ENCODE measurements around the gene VPS72. TPM values are rescaled to one million over a fixed set of nuclear protein-coding genes. Genes with fewer than 3 reads are reported as not detected.

The VPS72 gene
- polyA plus RNA-seq, 4 donors: 27.3 to 40.1 (median 32.0) TPM

DNA sequence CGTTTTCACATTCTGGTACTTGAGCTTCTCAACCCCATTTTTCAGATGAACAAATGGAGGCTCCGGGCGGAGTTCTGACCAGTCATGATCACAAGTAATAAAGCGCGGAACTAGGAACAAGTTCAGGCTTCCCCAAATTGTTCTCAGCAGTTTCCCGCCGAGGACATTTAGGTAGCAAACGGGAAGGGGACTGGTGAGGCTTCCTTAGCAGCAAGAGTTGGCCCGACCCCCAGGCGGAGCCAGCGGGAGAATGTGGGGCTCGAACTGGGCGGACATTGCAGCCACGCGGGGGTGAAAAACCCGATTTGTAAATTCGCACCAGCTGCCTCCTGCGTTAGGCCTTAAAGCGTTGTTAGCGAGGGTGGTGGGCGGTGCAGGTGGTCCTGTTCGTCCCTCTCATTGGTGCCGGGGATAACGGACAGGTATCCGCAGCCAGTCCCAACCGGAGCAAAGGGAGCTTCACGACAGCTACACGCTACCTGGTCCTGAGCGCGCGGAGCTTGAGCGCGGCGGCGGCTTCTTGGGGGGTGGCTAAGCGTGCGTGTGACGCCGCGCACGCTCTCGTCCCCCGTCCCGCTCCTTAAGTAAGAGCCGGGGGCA is 58.9 kb downstream of the VPS72 start:
- Histone ChIP-seq H3K27ac (ENCODE audit: low read depth in 1 of 3, low read length in 2 of 3) (peak overlapping the region in 2 of 3 donors; percentile 8 to 45), H3K4me1 (ENCODE audit: control insufficient read depth in 3 of 3, insufficient read depth in 2 of 3, low read depth in 1 of 3, low read length in 2 of 3) (peaks cover 0 to 10% (median 3%) of the 10 kb centered on the region in 3 donors), H3K4me3 (ENCODE audit: low read depth in 1 of 3, low read length in 3 of 3) (peak overlapping the region in 2 of 3 donors; percentile 6 to 44), H3K36me3 (ENCODE audit: control insufficient read depth in 3 of 3, insufficient read depth in 2 of 3, low read depth in 1 of 3, low read length in 3 of 3) (peaks cover 0 to 29% (median 0%) of the 10 kb centered on the region in 3 donors), H3K27me3 (ENCODE audit: control insufficient read depth in 3 of 3, insufficient read depth in 3 of 3, low read length in 3 of 3) (peaks cover 0 to 21% (median 0%) of the 10 kb centered on the region in 3 donors), H3K9me3 (ENCODE audit: control insufficient read depth in 2 of 2, insufficient read depth in 1 of 2, low read depth in 1 of 2, low read length in 1 of 2) (no peaks in the 10 kb centered on the region)
- DNase-seq (peak; percentile 85 to 92), FAIRE-seq (no peak)
- 7 to 19% (median 7%) methylated on average over 43 to 45 of the region's 45 CpGs for WGBS, 3 donors

DNA sequence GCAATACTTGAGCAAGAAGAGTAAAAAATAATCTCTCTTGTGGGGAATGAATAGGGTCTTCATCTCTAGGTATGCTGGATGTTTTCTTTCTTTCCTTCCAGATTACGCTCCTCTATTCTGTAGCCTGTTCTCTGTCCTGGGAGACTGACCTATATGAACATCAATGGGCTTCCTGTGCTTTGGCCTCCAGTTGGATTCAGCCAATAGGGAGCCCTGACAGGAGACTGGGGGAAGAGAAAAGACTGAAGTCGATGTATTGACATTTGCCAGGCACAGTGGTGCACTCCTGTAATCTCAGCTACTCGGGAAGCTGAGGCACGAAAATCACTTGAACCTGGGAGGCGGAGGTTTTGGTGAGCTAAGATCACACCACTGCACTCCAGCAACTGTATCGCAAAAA is 61.2 kb downstream of the VPS72 start:
- no peak overlapping the region for H3K4me3 ChIP-seq (ENCODE audit: low read depth in 1 of 3, low read length in 3 of 3)
- H3K9me3 ChIP-seq (ENCODE audit: control insufficient read depth in 2 of 2, insufficient read depth in 1 of 2, low read depth in 1 of 2, low read length in 1 of 2): no peaks in the 10 kb centered on the region
- FAIRE-seq (no peak), DNase-seq (no peak)
- H3K27ac ChIP-seq (ENCODE audit: low read depth in 1 of 3, low read length in 2 of 3): no peak overlapping the region
- WGBS, 3 donors: 83 to 95% (median 94%) methylated on average over 6 of the region's 6 CpGs
- H3K27me3 ChIP-seq (ENCODE audit: control insufficient read depth in 3 of 3, insufficient read depth in 3 of 3, low read length in 3 of 3): peaks cover 0 to 20% (median 0%) of the 10 kb centered on the region in 3 donors
- H3K4me1 ChIP-seq (ENCODE audit: control insufficient read depth in 3 of 3, insufficient read depth in 2 of 3, low read depth in 1 of 3, low read length in 2 of 3): peaks cover 0 to 10% (median 3%) of the 10 kb centered on the region in 3 donors
- peaks cover 0 to 9% (median 0%) of the 10 kb centered on the region in 3 donors for H3K36me3 ChIP-seq (ENCODE audit: control insufficient read depth in 3 of 3, insufficient read depth in 2 of 3, low read depth in 1 of 3, low read length in 3 of 3)

Other genes starting within 250 kb of the VPS72 start
- 100 to 1,000 TPM; 111 to 366 (median 193) TPM for gene CERS2, start 215.4 kb downstream of the VPS72 start, polyA plus RNA-seq
- gene ANXA9, start 207.9 kb downstream of the VPS72 start, polyA plus RNA-seq: 1 to 10 TPM in 1 of 4 donors, under 1 TPM in 2, not detected in 1; 0.43 to 5.8 (median 0.89) TPM
- gene MINDY1, start 183.3 kb downstream of the VPS72 start, polyA plus RNA-seq: 10 to 100 TPM in 3 of 4 donors, 1 to 10 TPM in 1; 9.5 to 24.0 (median 16.8) TPM
- gene PRUNE1, start 181.7 kb downstream of the VPS72 start, polyA plus RNA-seq: 10 to 100 TPM; 15.1 to 31.6 (median 15.6) TPM
- under 1 TPM; 0.27 to 0.89 (median 0.62) TPM for gene BNIPL, start 153.6 kb downstream of the VPS72 start, polyA plus RNA-seq
- 1 to 10 TPM in 3 of 4 donors, under 1 TPM in 1; 0.67 to 7.3 (median 3.7) TPM for gene C1orf56, start 142.4 kb downstream of the VPS72 start, polyA plus RNA-seq
- gene CDC42SE1, start 130.6 kb downstream of the VPS72 start, polyA plus RNA-seq: 10 to 100 TPM; 22.8 to 46.6 (median 32.4) TPM
- 1 to 10 TPM in 2 of 4 donors, under 1 TPM in 2; 0.22 to 5.5 (median 2.4) TPM for gene MLLT11, start 129.8 kb downstream of the VPS72 start, polyA plus RNA-seq
- gene GABPB2, start 119.4 kb downstream of the VPS72 start, polyA plus RNA-seq: 10 to 100 TPM in 1 of 4 donors, 1 to 10 TPM in 3; 1.1 to 12.6 (median 5.0) TPM
- 100 to 1,000 TPM in 1 of 4 donors, 10 to 100 TPM in 2, 1 to 10 TPM in 1; 8.7 to 140 (median 46.9) TPM for gene SEMA6C, start 43.6 kb downstream of the VPS72 start, polyA plus RNA-seq
- 10 to 100 TPM in 1 of 4 donors, 1 to 10 TPM in 3; 1.6 to 16.2 (median 4.8) TPM for gene TNFAIP8L2, start 33.5 kb downstream of the VPS72 start, polyA plus RNA-seq
- gene LYSMD1, start 24.3 kb downstream of the VPS72 start, polyA plus RNA-seq: 1 to 10 TPM; 3.2 to 9.9 (median 6.2) TPM
- gene SCNM1, start 24.1 kb downstream of the VPS72 start, polyA plus RNA-seq: 10 to 100 TPM; 35.4 to 69.6 (median 47.4) TPM
- 1 to 10 TPM in 1 of 4 donors, under 1 TPM in 2, not detected in 1; 0.19 to 1.9 (median 0.38) TPM for gene TMOD4, start 14.2 kb downstream of the VPS72 start, polyA plus RNA-seq
- gene PIP5K1A, start 8.4 kb upstream of the VPS72 start, polyA plus RNA-seq: 10 to 100 TPM; 18.8 to 31.7 (median 31.4) TPM
- 100 to 1,000 TPM; 112 to 182 (median 153) TPM for gene PSMD4, start 64.5 kb upstream of the VPS72 start, polyA plus RNA-seq
- 10 to 100 TPM; 12.2 to 24.0 (median 12.9) TPM for gene ZNF687, start 92.1 kb upstream of the VPS72 start, polyA plus RNA-seq
- gene PI4KB, start 137.2 kb upstream of the VPS72 start, polyA plus RNA-seq: 10 to 100 TPM; 30.3 to 52.5 (median 33.8) TPM
- gene RFX5, start 157.1 kb upstream of the VPS72 start, polyA plus RNA-seq: 10 to 100 TPM; 12.4 to 36.8 (median 25.8) TPM
- 100 to 1,000 TPM in 2 of 4 donors, 10 to 100 TPM in 2; 83.7 to 302 (median 132) TPM for gene SELENBP1, start 182.5 kb upstream of the VPS72 start, polyA plus RNA-seq
- gene PSMB4, start 209.4 kb upstream of the VPS72 start, polyA plus RNA-seq: 100 to 1,000 TPM; 230 to 434 (median 365) TPM

Measured in small intestine (tissue), 7 donors.